Measurements from ENCODE around the gene TRERF1. TPM values are rescaled to one million over a fixed set of nuclear protein-coding genes. Genes with fewer than 3 reads are reported as not detected.

The TRERF1 gene
- total RNA-seq, 1 experiment from 2014 or later = 0.39 TPM

GRCh38 chr6:42335896-42336295, 115.8 kb downstream of the TRERF1 start:
- no peak overlapping the region for H3K27ac Mint-ChIP-seq (ENCODE audit: unreplicated experiment)
- TF ChIP-seq CTCF (IDR thresholded peaks at IDR 0.05; ENCODE audit: insufficient read depth in 1 of 2, low read depth in 1 of 2, low read length in 1 of 2, severe bottlenecking in 1 of 2, unreplicated experiment in 1 of 2) = no peak
- no peak for DNase-seq
- peaks cover 12% of the 10 kb centered on the region; the same call in 1 of the 2 replicates for H3K4me1 ChIP-seq
- H3K27me3 ChIP-seq (replicated peaks; ENCODE audit: control insufficient read depth, insufficient read depth, low read length) = no peaks in the 10 kb centered on the region
- H3K9me3 Mint-ChIP-seq (ENCODE audit: unreplicated experiment) = no peaks in the 10 kb centered on the region
- H3K4me3 Mint-ChIP-seq (ENCODE audit: unreplicated experiment) = no peak overlapping the region
- no peak overlapping the region for H3K4me3 ChIP-seq (ENCODE audit: low read depth, low read length)
- ChIA-PET CTCF (no interaction called here), POLR2A (no interaction called here)
- H3K4me1 Mint-ChIP-seq (ENCODE audit: low read depth, unreplicated experiment) = peaks cover 10% of the 10 kb centered on the region
- intact Hi-C loops (cut with micrococcal nuclease; ENCODE audit: unreplicated experiment) = no loop called here
- H3K36me3 Mint-ChIP-seq (ENCODE audit: insufficient read depth, unreplicated experiment) = no peaks in the 10 kb centered on the region
- no peaks in the 10 kb centered on the region for H3K27me3 Mint-ChIP-seq (ENCODE audit: insufficient read depth, unreplicated experiment)
- no TSS peak for BruUV-seq (replicated peaks)
- H3K9me3 ChIP-seq = no peaks in the 10 kb centered on the region
- H3K36me3 ChIP-seq (ENCODE audit: control insufficient read depth, insufficient read depth, low read length) = no peaks in the 10 kb centered on the region

- Mint-ChIP-seq H3K27ac (ENCODE audit: unreplicated experiment) (no peak overlapping the region), H3K36me3 (ENCODE audit: insufficient read depth, unreplicated experiment) (no peaks in the 10 kb centered on the region), H3K9me3 (ENCODE audit: unreplicated experiment) (no peaks in the 10 kb centered on the region), H3K27me3 (ENCODE audit: insufficient read depth, unreplicated experiment) (no peaks in the 10 kb centered on the region), H3K4me1 (ENCODE audit: low read depth, unreplicated experiment) (peaks cover 12% of the 10 kb centered on the region), H3K4me3 (ENCODE audit: unreplicated experiment) (no peak overlapping the region)
- ChIA-PET POLR2A (no interaction called here), CTCF (no interaction called here)
- DNase-seq = no peak
- no TSS peak for BruUV-seq (replicated peaks)
- H3K27me3 ChIP-seq (replicated peaks; ENCODE audit: control insufficient read depth, insufficient read depth, low read length) = no peaks in the 10 kb centered on the region
- no peak overlapping the region for H3K4me3 ChIP-seq (ENCODE audit: low read depth, low read length)
- H3K9me3 ChIP-seq = no peaks in the 10 kb centered on the region
- H3K36me3 ChIP-seq (ENCODE audit: control insufficient read depth, insufficient read depth, low read length) = no peaks in the 10 kb centered on the region
- H3K4me1 ChIP-seq = peaks cover 12% of the 10 kb centered on the region; the same call in 1 of the 2 replicates
- intact Hi-C loops (cut with micrococcal nuclease; ENCODE audit: unreplicated experiment) = no loop called here
- TF ChIP-seq CTCF (IDR thresholded peaks at IDR 0.05; ENCODE audit: insufficient read depth in 1 of 2, low read depth in 1 of 2, low read length in 1 of 2, severe bottlenecking in 1 of 2, unreplicated experiment in 1 of 2) = no peak
Measured at GRCh38 chr6:42334870-42335269, 116.9 kb downstream of the TRERF1 start.

GRCh38 chr6:42333612-42334011, 118.1 kb downstream of the TRERF1 start:
- Mint-ChIP-seq H3K27me3 (ENCODE audit: insufficient read depth, unreplicated experiment) (no peaks in the 10 kb centered on the region), H3K27ac (ENCODE audit: unreplicated experiment) (no peak overlapping the region), H3K4me3 (ENCODE audit: unreplicated experiment) (no peak overlapping the region), H3K4me1 (ENCODE audit: low read depth, unreplicated experiment) (peaks cover 5% of the 10 kb centered on the region), H3K36me3 (ENCODE audit: insufficient read depth, unreplicated experiment) (no peaks in the 10 kb centered on the region), H3K9me3 (ENCODE audit: unreplicated experiment) (no peaks in the 10 kb centered on the region)
- DNase-seq = no peak
- Histone ChIP-seq H3K9me3 (no peaks in the 10 kb centered on the region), H3K4me3 (ENCODE audit: low read depth, low read length) (no peak overlapping the region), H3K27me3 (replicated peaks; ENCODE audit: control insufficient read depth, insufficient read depth, low read length) (no peaks in the 10 kb centered on the region), H3K36me3 (ENCODE audit: control insufficient read depth, insufficient read depth, low read length) (no peaks in the 10 kb centered on the region), H3K4me1 (peaks cover 2% of the 10 kb centered on the region; the same call in 1 of the 2 replicates)
- TF ChIP-seq CTCF (IDR thresholded peaks at IDR 0.05; ENCODE audit: insufficient read depth in 1 of 2, low read depth in 1 of 2, low read length in 1 of 2, severe bottlenecking in 1 of 2, unreplicated experiment in 1 of 2) = no peak
- no TSS peak for BruUV-seq (replicated peaks)
- ChIA-PET CTCF (no interaction called here), POLR2A (no interaction called here)
- intact Hi-C loops (cut with micrococcal nuclease; ENCODE audit: unreplicated experiment) = no loop called here

Measured in Caco-2 (cell line).